Stomach smooth muscle (tissue), 2 donors: ENCODE data around the gene HP1BP3.

Source experiments
- H3K27ac ChIP-seq: one replicate; pipeline ENCODE4 v1.7.0; 2013; ENCODE audit warnings: mild to moderate bottlenecking, low read length, inconsistent platforms
- H3K27me3 ChIP-seq, 2 donors: one replicate each; pipeline ENCODE4 v1.7.0; 2013; ENCODE audit warnings: low read length in 2 of 2; ENCODE audit not compliant: insufficient read depth in 2 of 2, control insufficient read depth in 1 of 2
- H3K36me3 ChIP-seq, 2 donors: one replicate each; pipeline ENCODE4 v1.7.0; 2013; ENCODE audit warnings: low read length in 2 of 2; ENCODE audit not compliant: control insufficient read depth in 2 of 2, insufficient read depth in 2 of 2
- H3K4me1 ChIP-seq: one replicate; pipeline ENCODE4 v1.7.0; 2013; ENCODE audit warnings: low read length; ENCODE audit not compliant: control insufficient read depth, insufficient read depth
- H3K4me3 ChIP-seq, 2 donors: one replicate each; pipeline ENCODE4 v1.7.0; 2013; ENCODE audit warnings: low read length in 2 of 2
- H3K9ac ChIP-seq, 2 donors: one replicate each; pipeline ENCODE4 v1.7.0; 2013; ENCODE audit warnings: low read length in 2 of 2, mild to moderate bottlenecking in 1 of 2
- H3K9me3 ChIP-seq, 2 donors: one replicate each; pipeline ENCODE4 v1.7.0; 2013; ENCODE audit warnings: low read length in 2 of 2; ENCODE audit not compliant: control insufficient read depth in 2 of 2
- donor health status: healthy.
- donor health status: Pancreatic carcinoma.

The HP1BP3 gene

GRCh38 chr1:20787029-20787839 lies at the start of gene HP1BP3:
HP1BP3 (minus strand) TSS chr1:20787307; CDS start chr1:20780440, 6,867 bp downstream.
- H3K4me1 ChIP-seq, result peaks cover 7% of the 10 kb centered on the region
- peak within 1 kb of the TSS; percentile 95 to 97 for H3K9ac ChIP-seq
- H3K36me3 ChIP-seq, result no peaks in the 10 kb centered on the region
- H3K9me3 ChIP-seq, result no peaks in the 10 kb centered on the region
- H3K27ac ChIP-seq, result peak within 1 kb of the TSS; percentile 95
- no peaks in the 10 kb centered on the region for H3K27me3 ChIP-seq
- H3K4me3 ChIP-seq, result peak within 1 kb of the TSS; percentile 91 to 95

GRCh38 chr1:20836230-20836629 lies 49.1 kb upstream of the HP1BP3 start:
- Histone ChIP-seq H3K4me3 (no peak overlapping the region), H3K27me3 (no peaks in the 10 kb centered on the region), H3K4me1 (no peaks in the 10 kb centered on the region), H3K9ac (no peak overlapping the region), H3K36me3 (peaks cover 0 to 2% of the 10 kb centered on the region in 2 donors), H3K9me3 (no peaks in the 10 kb centered on the region), H3K27ac (no peak overlapping the region)

GRCh38 chr1:20834780-20835179 lies 47.7 kb upstream of the HP1BP3 start:
- no peak overlapping the region for H3K9ac ChIP-seq

GRCh38 chr1:20834192-20834591 lies 47.1 kb upstream of the HP1BP3 start:
- no peaks in the 10 kb centered on the region for H3K9me3 ChIP-seq
- no peaks in the 10 kb centered on the region for H3K4me1 ChIP-seq
- H3K36me3 ChIP-seq, result no peaks in the 10 kb centered on the region
- H3K27ac ChIP-seq, result no peak overlapping the region
- H3K9ac ChIP-seq, result no peak overlapping the region
- H3K27me3 ChIP-seq, result no peaks in the 10 kb centered on the region
- no peak overlapping the region for H3K4me3 ChIP-seq

More at GRCh38 chr1:20834780-20835179, 47.7 kb upstream of the HP1BP3 start:
- no peaks in the 10 kb centered on the region for H3K9me3 ChIP-seq
- H3K36me3 ChIP-seq, result peaks cover 0 to 2% of the 10 kb centered on the region in 2 donors
- no peak overlapping the region for H3K27ac ChIP-seq
- H3K27me3 ChIP-seq, result no peaks in the 10 kb centered on the region
- no peaks in the 10 kb centered on the region for H3K4me1 ChIP-seq
- H3K4me3 ChIP-seq, result no peak overlapping the region

GRCh38 chr1:20830378-20830777 lies 43.3 kb upstream of the HP1BP3 start:
- no peak overlapping the region for H3K9ac ChIP-seq
- no peaks in the 10 kb centered on the region for H3K27me3 ChIP-seq
- no peak overlapping the region for H3K27ac ChIP-seq
- H3K4me1 ChIP-seq, result no peaks in the 10 kb centered on the region
- H3K9me3 ChIP-seq, result no peaks in the 10 kb centered on the region
- H3K4me3 ChIP-seq, result no peak overlapping the region
- peaks cover 5 to 17% of the 10 kb centered on the region in 2 donors for H3K36me3 ChIP-seq

- H3K4me3 ChIP-seq, result no peak overlapping the region
- H3K9ac ChIP-seq, result no peak overlapping the region
- no peaks in the 10 kb centered on the region for H3K9me3 ChIP-seq
- no peaks in the 10 kb centered on the region for H3K4me1 ChIP-seq
- no peak overlapping the region for H3K27ac ChIP-seq
- H3K27me3 ChIP-seq, result no peaks in the 10 kb centered on the region
- peaks cover 5 to 17% of the 10 kb centered on the region in 2 donors for H3K36me3 ChIP-seq
These were observed 42.8 kb upstream of the HP1BP3 start for GRCh38 chr1:20829946-20830345.

- H3K27ac ChIP-seq, result no peak overlapping the region
- no peak overlapping the region for H3K4me3 ChIP-seq
- no peaks in the 10 kb centered on the region for H3K9me3 ChIP-seq
- no peak overlapping the region for H3K9ac ChIP-seq
- H3K27me3 ChIP-seq, result no peaks in the 10 kb centered on the region
- no peaks in the 10 kb centered on the region for H3K4me1 ChIP-seq
- H3K36me3 ChIP-seq, result peaks cover 5 to 22% of the 10 kb centered on the region in 2 donors
These were observed 42.4 kb upstream of the HP1BP3 start for GRCh38 chr1:20829531-20829930.

GRCh38 chr1:20823845-20824244 lies 36.7 kb upstream of the HP1BP3 start:
- Histone ChIP-seq H3K27ac (no peak overlapping the region), H3K27me3 (no peaks in the 10 kb centered on the region), H3K4me3 (no peak overlapping the region), H3K4me1 (no peaks in the 10 kb centered on the region), H3K36me3 (peaks cover 6 to 22% of the 10 kb centered on the region in 2 donors), H3K9ac (no peak overlapping the region), H3K9me3 (no peaks in the 10 kb centered on the region)

- no peaks in the 10 kb centered on the region for H3K4me1 ChIP-seq
- H3K27ac ChIP-seq, result no peak overlapping the region
- H3K9ac ChIP-seq, result no peak overlapping the region
- H3K9me3 ChIP-seq, result no peaks in the 10 kb centered on the region
- H3K27me3 ChIP-seq, result no peaks in the 10 kb centered on the region
- H3K36me3 ChIP-seq, result peaks cover 6 to 15% of the 10 kb centered on the region in 2 donors
- no peak overlapping the region for H3K4me3 ChIP-seq
These were observed 34.4 kb upstream of the HP1BP3 start for GRCh38 chr1:20821466-20821865.

GRCh38 chr1:20819818-20820217 lies 32.7 kb upstream of the HP1BP3 start:
- Histone ChIP-seq H3K9ac (no peak overlapping the region), H3K27me3 (no peaks in the 10 kb centered on the region), H3K36me3 (peaks cover 6 to 13% of the 10 kb centered on the region in 2 donors), H3K4me3 (no peak overlapping the region), H3K9me3 (no peaks in the 10 kb centered on the region), H3K27ac (no peak overlapping the region), H3K4me1 (no peaks in the 10 kb centered on the region)

GRCh38 chr1:20814534-20814871 lies 27.4 kb upstream of the HP1BP3 start:
- Histone ChIP-seq H3K27me3 (no peaks in the 10 kb centered on the region), H3K4me1 (no peaks in the 10 kb centered on the region), H3K9me3 (no peaks in the 10 kb centered on the region), H3K27ac (no peak overlapping the region), H3K9ac (no peak overlapping the region), H3K4me3 (no peak overlapping the region), H3K36me3 (peaks cover 5 to 8% of the 10 kb centered on the region in 2 donors)
